IMR-90 (cell line): Measurements from ENCODE around the gene PLCD1.

ENCODE experiments used
- CEBPB ChIP-seq: IDR thresholded peaks from 2 replicates; pipeline ENCODE4 v1.6.1; 2012; ENCODE audit warnings: low read depth, low read length, improper control_type of control experiment
- CTCF ChIP-seq: conservative IDR thresholded peaks from 2 replicates; pipeline ENCODE4 v1.5.1; 2012; ENCODE audit warnings: mild to moderate bottlenecking, low read depth, low read length, improper control_type of control experiment
- ELK1 ChIP-seq: fragments of 150-350 bp; IDR thresholded peaks from 2 replicates; pipeline ENCODE4 v1.6.1; 2016; ENCODE audit warnings: low read depth, mild to moderate bottlenecking, low read length, moderate library complexity, borderline replicate concordance
- MAZ ChIP-seq: IDR thresholded peaks from 2 replicates; pipeline ENCODE4 v1.6.1; 2012; ENCODE audit warnings: low read depth, mild to moderate bottlenecking, low read length, improper control_type of control experiment, moderate library complexity, borderline replicate concordance
- POLR2A ChIP-seq: IDR thresholded peaks from 2 replicates; pipeline ENCODE4 v1.6.1; 2012; ENCODE audit warnings: mild to moderate bottlenecking, low read depth, low read length
- RCOR1 ChIP-seq: IDR thresholded peaks from 2 replicates; pipeline ENCODE4 v1.6.1; 2012; ENCODE audit warnings: mild to moderate bottlenecking, low read length, improper control_type of control experiment; ENCODE audit not compliant: insufficient replicate concordance
- RFX5 ChIP-seq: IDR thresholded peaks from 2 replicates; pipeline ENCODE4 v1.8.0; 2012; ENCODE audit warnings: low read depth, mild to moderate bottlenecking, low read length, moderate library complexity
- USF2 ChIP-seq: fragments of 150-350 bp; IDR thresholded peaks from 2 replicates; pipeline ENCODE4 v1.6.1; 2017; ENCODE audit warnings: mild to moderate bottlenecking, antibody characterized with exemption, low read length, low read depth

- TF ChIP-seq USF2 (no peak), CTCF (no peak), POLR2A (no peak), RFX5 (no peak), MAZ (no peak), RCOR1 (no peak), ELK1 (no peak), CEBPB (no peak)
Observed at GRCh38 chr3:37973246-37974054, 56.0 kb downstream of the PLCD1 start.
